ENCODE measurements around the gene OAS2.
A peak's percentile ranks its signal among the peaks of the same experiment; 100 is the strongest.

Gene OAS2

DNA sequence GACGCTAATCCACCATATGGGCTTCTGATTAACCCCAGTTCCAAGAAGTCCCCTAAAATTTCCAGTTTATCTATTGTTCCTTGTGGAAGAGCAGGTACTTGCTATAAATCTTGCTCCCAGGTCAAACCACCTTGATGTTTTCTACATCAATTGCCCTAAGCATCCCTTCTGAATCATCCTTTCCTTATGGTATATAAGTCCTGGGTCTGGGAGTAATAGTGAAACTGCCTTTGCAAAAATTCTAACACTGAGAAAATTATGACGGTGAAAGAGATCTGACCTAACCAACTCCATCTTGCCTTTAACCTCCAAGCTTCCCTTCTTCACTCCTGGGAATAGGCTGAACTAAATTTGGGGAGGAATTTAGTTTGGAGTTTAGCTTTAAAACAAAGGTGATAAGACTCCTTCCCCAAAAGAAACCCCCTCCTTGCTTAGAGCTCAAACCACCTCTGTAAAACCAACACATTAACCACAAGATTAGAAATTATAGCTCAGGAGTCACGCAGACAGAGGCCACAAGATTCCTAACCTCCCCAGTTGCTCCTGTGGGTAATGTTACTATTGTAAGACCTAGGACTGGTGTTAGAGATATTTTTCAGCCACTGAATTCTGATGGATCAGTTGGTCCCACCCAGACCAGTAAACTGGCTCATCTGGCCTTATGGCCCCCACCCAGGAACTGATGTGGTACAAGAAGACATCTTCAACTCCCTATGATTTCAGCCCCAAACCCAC lies 44.4 kb downstream of the OAS2 start:
- no peak for DNase-seq

DNA sequence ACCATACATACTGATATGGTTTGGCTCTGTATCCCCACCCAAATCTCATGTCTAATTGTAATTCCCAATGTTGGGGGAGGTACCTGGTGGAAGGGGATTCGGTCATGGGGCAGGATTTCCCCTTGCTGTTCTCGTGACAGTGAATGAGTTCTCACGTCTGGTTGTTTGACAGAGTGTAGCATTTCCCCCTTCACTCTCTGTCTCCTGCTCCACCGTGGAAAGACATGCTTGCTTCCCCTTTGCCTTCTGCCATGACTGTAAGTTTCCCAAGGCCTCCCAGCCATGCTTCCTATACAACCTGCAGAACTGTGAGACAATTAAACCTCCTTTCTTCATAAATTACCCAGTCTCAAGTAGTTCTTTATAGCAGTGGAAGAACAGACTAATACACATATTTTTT lies 49.4 kb downstream of the OAS2 start:
- no peak for DNase-seq

DNA sequence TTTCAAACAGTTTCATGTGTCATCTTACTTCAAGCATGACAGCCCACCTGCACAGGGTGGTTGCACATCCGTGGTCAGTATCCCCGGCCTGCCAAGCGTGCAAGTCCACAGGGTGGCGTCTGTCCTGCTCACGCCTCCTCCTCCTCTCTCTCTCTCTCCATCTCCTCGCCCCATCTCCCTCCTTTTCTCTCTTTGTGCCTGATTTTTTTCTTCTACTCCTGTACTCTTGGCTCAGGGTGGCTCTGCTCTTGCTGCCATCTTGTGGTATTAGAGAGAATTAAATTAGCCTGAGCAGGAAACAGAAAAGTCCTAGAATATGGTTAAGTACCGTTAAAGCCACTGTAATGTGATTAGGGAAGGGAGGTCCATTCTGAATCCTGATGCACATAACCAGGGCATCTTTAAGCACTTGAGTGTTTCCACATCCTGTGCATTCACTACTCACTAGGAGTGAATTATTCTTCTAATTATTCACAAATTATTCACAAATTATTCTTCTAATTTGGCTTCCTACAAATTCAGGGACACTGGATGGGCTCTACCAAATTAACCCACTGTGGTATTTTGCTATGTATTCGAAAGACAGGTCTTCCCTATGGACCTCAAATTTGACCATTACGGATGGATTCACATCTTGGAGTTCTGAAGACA lies 52.7 kb downstream of the OAS2 start:
- DNase-seq, result no peak

DNA sequence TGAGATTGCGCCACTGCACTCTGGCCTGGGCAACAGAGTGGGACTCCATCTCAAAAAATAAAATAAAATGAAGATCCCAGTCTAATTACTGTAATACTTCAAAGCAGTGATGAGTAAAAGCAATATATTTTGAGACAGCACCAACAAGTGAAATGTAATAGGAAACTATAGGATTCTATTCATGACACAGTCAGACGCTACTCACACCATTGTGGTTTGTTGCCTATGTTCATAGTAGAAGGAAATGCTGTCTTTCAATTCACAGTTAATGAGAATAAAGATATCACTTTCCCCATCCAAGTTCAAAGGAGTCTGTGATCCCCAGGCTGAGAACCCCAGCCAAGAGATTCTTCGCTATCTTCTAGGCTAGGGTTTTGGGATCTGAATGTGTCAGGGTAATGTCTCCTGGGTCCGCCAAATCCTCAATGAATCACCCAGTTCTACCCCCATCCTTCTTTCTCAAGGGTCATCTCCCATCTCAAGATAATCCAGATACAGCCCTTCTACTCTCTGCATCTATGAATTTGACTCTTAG lies 61.7 kb downstream of the OAS2 start:
- no peak for DNase-seq

DNA sequence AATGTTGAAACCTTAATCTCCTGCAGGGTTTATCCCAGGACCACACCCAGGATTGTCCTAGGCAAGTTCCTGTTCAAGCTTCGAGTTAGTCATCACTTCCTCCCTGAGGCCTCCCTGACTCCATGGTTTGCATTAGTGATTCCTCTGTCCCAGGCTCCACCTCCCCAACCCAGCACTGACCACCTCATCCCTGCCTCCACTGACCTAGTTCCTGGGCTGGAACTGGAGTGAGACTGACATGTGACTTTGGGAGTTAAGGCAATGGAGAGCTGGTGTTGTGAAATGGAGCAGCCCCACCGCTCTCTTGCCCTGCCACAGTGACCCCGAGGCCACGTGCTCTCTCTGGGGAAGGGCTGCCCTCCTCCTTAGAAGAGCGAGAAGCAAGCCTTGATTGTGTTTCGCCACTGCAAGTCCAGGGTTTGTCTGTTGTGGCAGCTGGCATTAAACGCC lies 62.4 kb downstream of the OAS2 start:
- DNase-seq, result no peak

DNA sequence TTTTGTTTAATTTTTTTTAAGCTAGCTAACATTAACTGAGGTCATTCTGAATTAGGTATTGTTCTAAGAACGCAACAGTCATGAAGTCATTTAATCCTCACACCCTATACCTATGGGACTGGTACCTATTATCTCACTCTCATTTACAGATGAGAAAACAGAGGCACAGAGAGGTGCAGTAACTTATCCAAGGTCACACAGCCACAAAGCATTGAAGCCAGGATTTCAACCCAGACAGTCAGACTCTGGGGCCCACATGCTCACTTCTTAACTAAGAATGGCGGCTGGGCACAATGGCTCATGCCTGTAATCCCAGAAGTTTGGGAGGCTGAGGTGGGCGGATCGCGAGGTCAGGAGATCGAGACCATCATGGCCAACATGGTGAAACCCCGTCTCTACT lies 63.2 kb downstream of the OAS2 start:
- DNase-seq, result no peak

DNA sequence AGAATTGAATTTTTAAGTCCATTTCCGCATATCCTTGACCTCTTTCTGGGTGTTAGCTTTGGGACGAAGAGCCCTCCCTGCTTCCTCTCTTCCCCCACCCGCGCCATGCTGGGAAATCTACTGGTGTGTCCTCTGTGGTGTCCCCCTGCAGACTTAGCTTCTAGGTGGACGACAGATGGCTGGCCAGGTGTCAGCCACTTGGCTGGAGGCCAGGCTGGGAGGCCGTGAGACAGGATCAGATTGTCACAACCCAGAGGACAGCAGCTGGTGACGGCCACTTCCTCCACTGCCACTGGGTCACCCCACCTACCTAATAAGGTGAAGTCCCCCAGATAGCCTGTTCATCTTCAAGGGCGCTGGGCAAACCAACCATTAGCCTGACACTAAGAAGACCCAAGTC lies 64.9 kb downstream of the OAS2 start:
- DNase-seq, result no peak

DNA sequence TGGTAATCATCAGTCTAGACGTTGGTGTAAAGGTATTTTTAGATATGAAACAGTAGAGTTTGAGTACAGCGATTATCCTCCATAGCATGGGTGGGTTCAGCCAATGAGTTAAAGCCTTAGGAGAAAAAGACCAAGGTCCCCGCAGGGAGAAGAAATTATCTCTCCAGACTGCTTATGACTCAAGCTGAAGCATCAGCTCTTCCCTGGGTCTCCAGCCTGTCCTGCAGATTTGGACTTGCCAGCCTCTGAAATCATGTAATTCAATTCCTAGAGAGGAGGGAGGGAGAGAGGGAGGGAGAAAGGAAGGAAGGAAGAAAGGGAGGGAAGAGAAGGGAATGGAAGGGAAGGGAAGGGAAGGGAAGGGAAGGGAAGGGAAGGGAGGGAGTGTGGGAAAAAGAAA lies 66.2 kb downstream of the OAS2 start:
- no peak for DNase-seq

DNA sequence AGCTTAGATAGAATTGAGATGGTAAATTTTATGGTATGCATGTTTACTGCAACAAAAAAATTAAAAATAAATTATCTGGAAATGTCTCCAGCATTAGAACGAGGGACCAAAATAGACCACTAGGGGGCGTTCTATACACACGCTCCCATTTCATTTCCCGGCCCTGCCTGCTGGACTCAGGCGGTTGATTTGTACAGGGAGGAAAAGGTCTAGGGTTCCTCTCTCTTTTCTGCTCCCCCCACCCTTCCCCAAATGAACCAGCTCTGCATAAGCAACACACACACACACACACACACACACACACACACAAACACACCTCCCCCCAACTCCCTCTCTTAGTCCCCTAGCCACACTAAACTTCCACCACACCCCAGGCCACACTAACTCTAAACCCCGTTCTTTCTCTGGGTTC lies 70.4 kb downstream of the OAS2 start:
- DNase-seq, result peak; percentile 72

DNA sequence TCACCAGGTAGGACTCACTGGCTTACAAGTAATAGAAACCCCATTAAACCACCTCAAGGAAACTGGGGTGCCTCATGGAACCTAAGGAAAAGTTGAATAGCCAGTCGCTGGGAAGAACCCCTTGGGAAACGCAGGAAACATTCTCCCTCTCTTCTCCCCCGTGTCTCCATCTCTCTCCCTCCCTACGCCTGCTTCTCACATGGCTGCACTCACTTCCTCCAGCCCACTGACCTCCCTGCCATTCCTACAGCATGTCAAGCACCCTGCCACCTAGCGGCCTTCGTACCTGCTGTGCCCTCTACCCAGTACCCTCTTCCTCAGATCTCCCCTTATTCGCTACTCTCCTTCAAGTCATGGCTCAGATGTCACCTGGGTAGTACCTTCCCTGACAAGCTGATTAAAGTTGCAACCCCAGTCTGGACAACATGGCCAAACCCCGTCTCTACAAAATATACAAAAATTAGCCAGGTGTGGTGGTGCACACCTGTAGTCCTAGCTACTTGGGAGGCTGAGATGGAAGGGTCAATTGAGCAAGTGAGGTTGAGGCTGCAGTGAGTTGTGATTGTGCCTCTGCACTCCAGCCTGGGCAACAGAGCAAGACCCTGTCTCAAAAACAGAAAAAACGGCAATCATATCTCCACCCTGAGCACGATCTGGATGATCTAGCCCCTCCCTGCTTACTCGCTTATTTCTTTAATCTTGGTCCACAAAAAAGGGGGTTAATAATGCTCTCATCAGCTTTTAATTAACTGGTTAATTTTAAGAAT lies 71.8 kb downstream of the OAS2 start:
- DNase-seq, result no peak

DNA sequence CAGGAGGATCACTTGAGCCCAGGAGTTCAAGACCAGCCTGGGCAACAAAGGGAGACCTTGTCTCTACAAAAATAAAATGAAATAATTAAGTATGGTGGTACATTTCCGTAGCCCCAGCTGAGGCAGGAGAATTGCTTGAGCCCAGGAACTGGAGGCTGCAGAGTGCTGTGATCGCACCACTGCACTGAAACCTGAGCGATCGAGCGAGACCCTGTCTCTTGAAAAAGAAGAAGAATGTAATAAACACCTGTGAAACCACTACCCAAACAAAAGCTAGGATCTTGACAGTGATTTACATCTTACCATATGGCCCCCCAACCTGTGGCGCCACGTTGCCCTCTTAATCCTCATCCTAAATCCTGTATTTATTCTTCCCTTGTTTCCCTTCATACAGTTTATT lies 72.5 kb downstream of the OAS2 start:
- no peak for DNase-seq

DNA sequence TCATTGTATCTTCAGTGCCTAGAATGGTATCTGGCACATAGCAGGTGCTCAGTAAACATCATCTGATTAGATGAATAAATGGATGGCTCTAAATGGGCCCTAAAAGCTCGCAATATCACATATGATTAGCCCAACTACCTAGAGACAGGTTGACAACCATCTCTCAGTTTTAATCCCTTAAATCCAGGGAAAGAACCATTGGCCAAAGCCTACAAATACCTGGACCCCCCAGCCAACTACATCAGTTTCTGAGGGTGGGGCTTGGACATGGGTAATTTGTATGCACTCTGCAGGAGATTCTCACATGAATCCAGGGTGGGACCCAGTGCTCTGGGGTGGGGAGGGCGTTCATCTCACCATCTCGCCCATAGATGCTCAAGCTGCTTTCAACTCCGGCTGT lies 73.4 kb downstream of the OAS2 start:
- no peak for DNase-seq

DNA sequence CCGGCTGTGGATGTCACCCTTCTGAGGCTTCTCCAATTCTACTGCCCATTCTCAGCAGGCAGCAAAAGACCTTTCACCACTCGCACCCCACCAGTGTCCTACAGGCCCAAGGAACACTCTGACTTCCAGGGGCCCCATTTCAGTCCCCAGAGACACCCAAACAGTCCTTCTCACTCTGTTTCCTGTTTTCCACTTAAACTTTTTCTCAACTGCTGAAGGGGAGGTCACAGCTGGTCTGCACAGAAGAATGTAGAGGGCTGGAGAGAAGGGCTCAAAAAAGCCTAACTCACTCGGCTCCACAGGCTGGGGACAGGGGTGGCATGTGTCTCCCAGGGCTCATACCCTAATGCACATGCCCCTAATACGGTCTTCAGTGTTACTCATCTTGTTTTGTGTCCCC lies 74.0 kb downstream of the OAS2 start:
- no peak for DNase-seq

DNA sequence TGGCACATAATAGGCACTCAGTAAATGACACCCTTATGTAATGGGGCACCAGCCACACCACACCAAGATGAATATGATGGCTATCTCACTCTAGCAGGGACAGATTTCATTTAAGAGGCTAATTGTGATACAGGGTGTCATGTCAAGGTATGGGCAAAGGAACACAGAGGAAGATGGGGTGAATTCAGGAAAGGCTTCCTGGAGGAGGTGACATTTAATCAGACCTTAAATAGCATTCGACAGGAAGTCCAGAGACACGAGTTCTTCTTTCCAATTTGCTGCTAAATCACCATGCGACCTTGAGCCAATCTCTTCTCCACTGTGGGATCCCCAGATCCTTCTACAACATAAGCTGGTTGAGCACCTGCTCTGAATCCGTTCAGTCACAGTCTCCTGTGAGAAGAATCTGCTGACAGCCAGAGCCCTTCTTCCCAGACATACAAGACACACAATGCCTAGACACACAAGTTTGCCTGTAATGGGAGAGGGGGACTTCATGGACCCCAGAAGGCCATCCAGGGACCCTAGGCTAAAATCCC lies 76.7 kb downstream of the OAS2 start:
- DNase-seq, result no peak

DNA sequence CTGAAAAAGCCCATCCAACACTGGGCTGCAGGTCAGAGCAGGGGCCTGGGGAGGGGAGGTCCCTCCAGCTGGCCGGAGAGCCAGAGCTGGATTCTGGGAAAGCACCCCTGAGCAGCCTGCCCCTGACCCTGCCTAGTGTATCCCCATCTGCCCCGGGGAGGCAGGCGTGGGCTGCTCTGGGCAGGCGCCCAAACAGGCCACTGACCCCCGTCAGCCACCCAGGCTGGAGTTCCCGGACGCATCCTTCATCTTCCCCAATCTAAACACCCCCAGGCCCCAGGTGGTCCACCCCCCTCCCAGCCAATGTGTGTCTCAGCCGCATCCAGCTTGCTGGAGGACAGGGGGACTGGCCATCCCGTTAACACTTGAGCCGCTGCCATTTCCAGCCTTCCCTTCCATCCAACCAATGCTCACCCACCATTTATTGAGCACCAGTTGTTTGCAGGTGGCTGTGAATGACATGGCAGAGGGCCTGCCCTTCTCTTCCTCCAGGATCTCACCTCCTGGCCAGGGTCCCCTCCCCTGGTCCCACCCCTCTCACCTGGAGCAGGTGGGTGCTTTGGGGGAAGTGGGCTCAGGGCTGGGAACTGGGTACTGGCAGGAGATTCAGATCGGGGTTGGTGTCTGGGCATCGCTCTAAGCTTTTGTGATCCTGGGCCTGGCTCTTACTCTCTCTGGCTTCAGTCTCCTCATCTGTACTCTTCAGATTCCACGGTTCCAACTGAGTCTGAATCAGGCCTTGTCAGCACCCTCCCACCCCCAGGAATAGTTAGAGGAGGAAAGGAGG lies 77.5 kb downstream of the OAS2 start:
- no peak for DNase-seq

DNA sequence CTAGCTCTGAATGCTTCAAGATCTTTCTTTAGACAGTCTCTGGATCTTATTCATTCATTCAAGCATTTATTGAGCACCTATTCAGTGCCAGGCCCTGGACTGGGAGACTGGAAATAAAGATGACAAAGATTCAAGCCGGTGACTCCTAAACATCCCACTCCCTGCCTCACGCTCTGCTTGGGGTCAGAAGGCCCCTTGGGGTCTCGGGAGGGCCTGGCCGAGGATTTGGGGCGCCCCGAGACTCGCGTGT lies 78.0 kb downstream of the OAS2 start:
- DNase-seq, result no peak

DNA sequence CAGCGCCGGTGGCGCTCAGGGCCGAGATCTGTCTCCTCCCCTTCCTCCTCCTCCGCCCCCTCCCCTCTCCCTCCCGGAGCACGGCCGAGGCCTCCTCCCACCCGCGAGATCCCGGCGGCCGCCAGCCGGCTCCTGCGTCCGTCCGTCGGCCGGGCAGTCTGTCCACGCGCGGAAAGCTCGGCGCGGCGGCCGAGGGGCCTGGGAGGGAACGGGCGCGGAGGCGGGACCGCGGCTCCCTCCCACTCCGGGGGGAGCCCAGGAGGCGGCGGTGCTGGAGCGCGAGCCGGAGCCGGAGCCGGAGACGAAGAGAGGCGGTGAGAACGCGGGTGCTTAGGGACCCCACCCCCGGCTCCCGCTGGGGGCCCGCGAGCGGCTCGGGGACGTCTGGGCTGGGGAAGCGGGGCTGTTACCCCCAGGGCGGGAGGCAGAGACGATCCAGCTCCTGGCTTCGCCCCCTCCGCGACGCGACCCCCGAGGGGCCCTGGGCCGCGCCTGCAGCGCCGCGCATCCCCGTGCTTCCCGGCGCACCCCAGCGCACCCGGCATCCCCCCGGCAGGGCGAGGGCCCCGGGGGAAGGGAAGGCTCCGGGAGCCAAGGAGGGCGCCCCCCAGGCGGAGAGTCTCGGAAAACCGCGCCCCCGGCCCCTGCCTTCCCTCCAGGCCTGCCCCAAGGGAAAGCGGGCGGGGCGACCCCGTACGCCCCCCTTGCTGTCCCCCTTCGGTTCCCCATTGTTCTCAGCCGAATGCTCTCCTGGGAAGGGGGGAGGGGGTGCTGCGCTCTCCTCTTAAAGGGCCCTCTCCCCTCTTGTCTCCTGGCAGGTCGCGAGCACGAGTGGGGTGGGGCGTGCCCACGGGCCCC lies 78.5 kb downstream of the OAS2 start, which contains the start of gene DTX1:
DTX1 (plus strand) TSS at position 100 of the 858 bp plus-strand sequence. CDS start 1,463 bp downstream, outside the sequence.
- DNase-seq, result peak; percentile 50

DNA sequence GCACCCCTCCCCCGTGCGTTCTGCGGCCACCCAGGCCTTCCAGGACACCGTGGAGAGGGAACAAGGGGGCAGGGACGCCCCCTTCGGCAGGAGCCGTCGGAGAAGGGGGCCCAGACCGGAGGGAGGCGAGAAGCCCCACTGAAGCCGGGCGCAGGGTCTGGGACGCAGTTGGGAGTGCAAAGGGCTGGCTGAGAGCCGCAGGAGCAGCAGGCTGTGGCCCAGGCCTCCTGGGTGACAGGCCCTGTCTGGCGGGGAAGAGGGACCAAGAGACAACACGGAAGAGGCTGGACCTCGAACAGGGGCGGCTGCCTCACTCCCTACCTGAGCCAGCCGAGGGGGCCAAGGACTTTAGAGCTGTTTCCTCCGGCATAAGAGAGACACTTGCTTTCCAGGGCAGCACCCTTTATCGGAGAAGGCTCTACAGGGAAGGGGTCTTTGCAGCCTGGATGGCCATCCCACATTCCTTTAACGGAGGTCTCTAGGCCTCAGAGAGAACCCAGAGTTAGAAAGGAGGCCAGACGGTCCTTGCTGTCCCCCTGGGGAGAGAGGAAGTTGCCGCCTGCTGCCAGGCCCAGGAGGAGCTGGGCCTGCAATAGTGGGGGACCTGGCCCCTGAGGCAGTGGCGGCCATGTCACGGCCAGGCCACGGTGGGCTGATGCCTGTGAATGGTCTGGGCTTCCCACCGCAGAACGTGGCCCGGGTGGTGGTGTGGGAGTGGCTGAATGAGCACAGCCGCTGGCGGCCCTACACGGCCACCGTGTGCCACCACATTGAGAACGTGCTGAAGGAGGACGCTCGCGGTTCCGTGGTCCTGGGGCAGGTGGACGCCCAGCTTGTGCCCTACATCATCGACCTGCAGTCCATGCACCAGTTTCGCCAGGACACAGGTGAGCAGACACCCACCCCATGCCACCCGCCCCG lies 79.5 kb downstream of the OAS2 start:
- DNase-seq, result no peak

DNA sequence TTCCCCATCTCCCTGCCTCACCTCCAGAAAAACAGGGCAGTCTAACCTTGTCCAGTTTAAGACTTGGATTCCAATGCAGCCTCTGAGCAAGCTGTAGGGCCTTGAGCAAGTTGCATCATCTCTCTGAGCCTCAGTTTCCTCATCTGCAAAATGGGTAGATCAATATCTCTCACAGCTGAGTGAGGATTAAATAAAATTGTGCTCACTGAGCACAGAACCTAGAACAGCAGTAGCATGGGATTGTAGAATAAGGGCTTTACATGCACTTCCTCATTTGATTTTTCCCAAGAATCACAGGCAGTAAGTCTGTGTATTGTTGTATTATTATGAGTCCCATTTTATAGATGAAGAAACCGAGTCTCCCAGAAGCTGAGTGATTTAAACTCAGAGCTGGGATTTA lies 80.2 kb downstream of the OAS2 start:
- DNase-seq, result no peak

DNA sequence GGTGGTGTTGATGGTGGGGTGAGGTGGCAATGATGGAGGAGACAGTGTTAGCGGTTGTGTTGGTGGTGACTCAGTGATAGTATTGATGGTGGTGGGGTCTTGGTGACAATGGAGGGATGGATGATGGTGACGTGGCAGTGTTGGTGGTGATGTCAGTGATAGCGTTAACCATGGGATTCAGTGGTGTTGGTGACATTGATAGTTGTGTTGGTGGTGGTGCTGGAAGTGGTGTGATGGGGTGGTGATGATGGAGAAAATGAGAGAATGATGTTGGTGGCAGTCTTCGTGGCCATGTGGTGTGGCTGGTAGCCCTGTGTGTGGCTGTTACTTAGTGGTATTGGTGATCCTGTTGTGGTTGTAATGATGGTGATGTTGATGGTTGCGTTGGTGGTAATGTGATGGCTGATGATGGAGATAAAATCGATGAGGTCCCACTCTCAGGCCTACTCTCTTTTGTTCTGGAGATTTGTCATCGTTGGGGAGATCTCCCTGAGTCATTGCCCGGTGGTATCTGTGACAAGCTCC lies 80.8 kb downstream of the OAS2 start:
- peak; percentile 50 for DNase-seq
